Cardiac fibroblast (primary cell): ENCODE results near the gene TMEM121.

ENCODE experiments used
- DNase-seq, 2 donors: peaks; one replicate each; pipeline versions ENCODE4 v3.0.0 to v3.0.0-alpha.2; 2010; ENCODE audit warnings: low read depth in 2 of 2
- H3K4me3 ChIP-seq, 2 donors: replicated peaks in 1 of 2; 1 replicate in 1 of 2; 2 replicates in 1 of 2; pipeline ENCODE4 v1.5.1; 2011; ENCODE audit warnings: low read depth in 2 of 2, low read length in 2 of 2, mild to moderate bottlenecking in 2 of 2, moderate library complexity in 1 of 2
- TF ChIP-seq, protein P1 (sequence below): IDR thresholded peaks from one replicate; pipeline ENCODE4 v1.5.1; 2011; ENCODE audit warnings: low read depth, mild to moderate bottlenecking, low read length, inconsistent platforms

Gene TMEM121

DNA sequence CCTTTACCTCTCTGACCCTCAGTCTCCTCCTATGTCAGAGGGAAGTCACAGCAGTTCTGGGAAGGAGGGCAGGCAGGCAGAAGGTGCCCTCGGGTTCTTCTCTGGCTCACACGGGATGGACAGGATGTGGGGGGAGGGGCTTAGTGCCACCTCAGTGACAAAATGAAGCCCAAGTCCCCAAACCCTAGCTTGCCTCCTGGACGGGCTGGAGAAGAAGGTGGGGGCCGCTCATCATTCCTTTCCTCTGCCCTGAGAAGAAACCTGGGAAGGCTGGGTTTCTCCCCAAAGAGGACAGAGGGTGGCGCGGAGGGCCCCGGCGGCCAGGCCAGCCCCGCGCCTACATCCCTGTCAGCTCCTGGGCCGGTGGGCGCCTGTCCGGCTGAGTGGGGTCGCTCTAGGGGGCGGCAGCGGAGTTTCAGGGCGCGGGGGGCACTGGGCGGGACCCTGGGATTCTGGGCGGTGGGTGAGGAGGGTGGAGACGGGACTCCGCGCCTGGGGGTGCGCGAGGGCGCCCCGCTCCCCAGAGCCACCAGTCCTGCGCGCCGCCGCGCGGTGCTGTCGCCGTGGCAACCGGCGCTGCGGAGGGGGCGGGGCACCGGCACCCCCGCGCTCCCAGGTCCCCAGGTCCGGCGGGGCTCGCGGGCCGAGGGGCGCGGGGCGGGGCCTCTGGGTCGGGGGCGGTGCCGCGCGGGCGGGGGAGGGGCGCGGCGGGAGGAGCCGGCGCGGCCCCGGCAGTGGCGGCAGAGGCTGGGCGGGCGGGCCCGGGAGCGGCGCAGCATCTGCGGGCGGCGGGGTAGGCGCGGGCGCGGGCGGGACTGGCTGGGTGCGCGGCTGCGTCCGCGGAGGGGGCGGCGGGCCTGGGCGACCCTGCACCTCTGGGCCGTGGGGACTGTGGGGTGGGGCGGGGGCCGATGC lies at the start of gene TMEM121:
Gene TMEM121, plus strand, starts transcription at position 723 of the 915 bp plus-strand sequence. CDS start 2,252 bp downstream, outside the sequence.
- H3K4me3 ChIP-seq, result peak within 1 kb of the TSS; percentile 54 to 57
- TF ChIP-seq, protein P1, sequence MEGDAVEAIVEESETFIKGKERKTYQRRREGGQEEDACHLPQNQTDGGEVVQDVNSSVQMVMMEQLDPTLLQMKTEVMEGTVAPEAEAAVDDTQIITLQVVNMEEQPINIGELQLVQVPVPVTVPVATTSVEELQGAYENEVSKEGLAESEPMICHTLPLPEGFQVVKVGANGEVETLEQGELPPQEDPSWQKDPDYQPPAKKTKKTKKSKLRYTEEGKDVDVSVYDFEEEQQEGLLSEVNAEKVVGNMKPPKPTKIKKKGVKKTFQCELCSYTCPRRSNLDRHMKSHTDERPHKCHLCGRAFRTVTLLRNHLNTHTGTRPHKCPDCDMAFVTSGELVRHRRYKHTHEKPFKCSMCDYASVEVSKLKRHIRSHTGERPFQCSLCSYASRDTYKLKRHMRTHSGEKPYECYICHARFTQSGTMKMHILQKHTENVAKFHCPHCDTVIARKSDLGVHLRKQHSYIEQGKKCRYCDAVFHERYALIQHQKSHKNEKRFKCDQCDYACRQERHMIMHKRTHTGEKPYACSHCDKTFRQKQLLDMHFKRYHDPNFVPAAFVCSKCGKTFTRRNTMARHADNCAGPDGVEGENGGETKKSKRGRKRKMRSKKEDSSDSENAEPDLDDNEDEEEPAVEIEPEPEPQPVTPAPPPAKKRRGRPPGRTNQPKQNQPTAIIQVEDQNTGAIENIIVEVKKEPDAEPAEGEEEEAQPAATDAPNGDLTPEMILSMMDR, result no peak
- no peak for DNase-seq

- TF ChIP-seq, protein P1, result no peak
- no peak for DNase-seq
- peak overlapping the region; percentile 72 to 77 for H3K4me3 ChIP-seq
Measured at GRCh38 chr14:105476831-105477659, 49.3 kb upstream of the TMEM121 start.

GRCh38 chr14:105477660-105478397 lies 48.6 kb upstream of the TMEM121 start:
- H3K4me3 ChIP-seq, result peak overlapping the region in 1 of 2 donors; percentile 72
- DNase-seq, result no peak
- TF ChIP-seq, protein P1, result no peak

DNA sequence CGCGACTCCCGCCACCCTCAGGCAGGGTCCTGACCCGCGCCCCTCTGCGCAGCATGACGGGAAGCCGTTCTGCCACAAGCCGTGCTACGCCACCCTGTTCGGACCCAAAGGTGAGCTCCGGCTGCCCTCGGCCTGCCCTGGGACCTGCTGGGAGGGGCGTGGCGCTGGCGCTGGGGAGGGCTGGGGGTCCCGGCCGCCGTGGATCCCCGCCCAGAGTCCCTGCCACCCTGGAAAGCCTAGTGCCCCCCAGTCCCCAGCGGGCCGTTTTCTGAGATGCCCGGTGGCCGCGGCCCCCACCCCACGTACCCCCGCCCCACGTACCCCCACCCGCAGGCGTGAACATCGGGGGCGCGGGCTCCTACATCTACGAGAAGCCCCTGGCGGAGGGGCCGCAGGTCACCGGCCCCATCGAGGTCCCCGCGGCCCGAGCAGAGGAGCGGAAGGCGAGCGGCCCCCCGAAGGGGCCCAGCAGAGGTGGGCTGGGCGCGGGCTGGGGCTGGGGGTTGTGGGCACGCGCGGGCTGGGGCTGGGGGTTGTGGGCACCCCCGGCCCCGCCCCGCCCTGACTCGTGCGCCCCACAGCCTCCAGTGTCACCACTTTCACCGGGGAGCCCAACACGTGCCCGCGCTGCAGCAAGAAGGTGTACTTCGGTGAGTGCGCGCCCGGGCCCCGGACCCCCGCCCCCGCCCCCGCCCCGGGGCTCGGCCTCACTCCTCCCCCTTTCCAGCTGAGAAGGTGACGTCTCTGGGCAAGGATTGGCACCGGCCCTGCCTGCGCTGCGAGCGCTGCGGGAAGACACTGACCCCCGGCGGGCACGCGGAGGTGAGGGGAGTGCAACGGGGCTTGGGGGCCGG lies 47.8 kb upstream of the TMEM121 start:
- TF ChIP-seq, protein P1, result no peak
- DNase-seq, result no peak
- H3K4me3 ChIP-seq, result no peak overlapping the region

- H3K4me3 ChIP-seq, result no peak overlapping the region
- TF ChIP-seq, protein P1, result no peak
- DNase-seq, result no peak
Measured at GRCh38 chr14:105479431-105480158, 46.8 kb upstream of the TMEM121 start.
